22Rv1 (cell line): ENCODE measurements around the gene CCNE1.
A peak's percentile ranks its signal among the peaks of the same experiment; 100 is the strongest.

Experiments used
- H3K27ac ChIP-seq: fragments of 450-650 bp; 2 replicates; pipeline ENCODE4 v1.5.1; 2017
- ZFX ChIP-seq: fragments of 450-650 bp; IDR thresholded peaks from 2 replicates; pipeline ENCODE4 v1.6.1; 2017; ENCODE audit warnings: antibody characterized with exemption, borderline replicate concordance
- TF ChIP-seq, protein P1 (sequence below): fragments of 450-650 bp; IDR thresholded peaks from 2 replicates; pipeline ENCODE4 v1.5.1; 2017; ENCODE audit warnings: mild to moderate bottlenecking

Gene CCNE1

DNA sequence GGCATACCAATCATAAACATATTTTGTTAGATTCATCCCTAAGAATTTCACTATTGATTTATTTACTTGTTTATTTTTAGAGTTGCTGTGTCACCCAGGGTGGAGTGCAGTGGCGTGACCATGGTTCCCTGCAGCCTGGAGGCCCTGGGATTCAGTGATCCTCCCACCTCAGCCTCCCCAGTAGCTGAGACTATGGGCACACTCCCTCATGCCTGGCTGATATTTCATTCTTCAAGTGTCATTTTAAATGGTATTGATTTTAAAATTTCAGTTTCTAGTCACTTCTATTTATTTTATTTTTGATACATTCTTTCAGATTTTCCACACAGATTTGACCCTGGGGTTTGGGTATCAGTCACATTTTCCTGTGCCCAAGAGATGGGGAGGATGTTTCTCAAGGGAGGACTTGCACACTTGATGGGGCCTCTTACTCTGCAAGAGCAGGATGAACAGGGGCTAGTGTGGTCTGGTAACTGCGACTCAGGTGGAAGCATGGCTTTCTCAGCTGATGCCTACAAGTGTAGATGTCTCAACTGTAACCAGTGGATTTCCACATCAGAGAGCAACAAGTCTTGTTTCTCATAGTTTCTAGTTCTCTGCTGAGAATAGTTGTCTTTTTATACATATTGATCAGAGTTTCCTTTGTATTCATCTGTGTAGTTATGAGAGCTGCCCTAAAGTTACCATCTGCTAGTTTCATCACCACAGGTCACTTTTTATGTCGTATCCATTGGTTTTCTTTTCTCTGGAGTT, 40.2 kb downstream of the CCNE1 start:
- no peak for TF ChIP-seq ZFX
- TF ChIP-seq, protein P1, sequence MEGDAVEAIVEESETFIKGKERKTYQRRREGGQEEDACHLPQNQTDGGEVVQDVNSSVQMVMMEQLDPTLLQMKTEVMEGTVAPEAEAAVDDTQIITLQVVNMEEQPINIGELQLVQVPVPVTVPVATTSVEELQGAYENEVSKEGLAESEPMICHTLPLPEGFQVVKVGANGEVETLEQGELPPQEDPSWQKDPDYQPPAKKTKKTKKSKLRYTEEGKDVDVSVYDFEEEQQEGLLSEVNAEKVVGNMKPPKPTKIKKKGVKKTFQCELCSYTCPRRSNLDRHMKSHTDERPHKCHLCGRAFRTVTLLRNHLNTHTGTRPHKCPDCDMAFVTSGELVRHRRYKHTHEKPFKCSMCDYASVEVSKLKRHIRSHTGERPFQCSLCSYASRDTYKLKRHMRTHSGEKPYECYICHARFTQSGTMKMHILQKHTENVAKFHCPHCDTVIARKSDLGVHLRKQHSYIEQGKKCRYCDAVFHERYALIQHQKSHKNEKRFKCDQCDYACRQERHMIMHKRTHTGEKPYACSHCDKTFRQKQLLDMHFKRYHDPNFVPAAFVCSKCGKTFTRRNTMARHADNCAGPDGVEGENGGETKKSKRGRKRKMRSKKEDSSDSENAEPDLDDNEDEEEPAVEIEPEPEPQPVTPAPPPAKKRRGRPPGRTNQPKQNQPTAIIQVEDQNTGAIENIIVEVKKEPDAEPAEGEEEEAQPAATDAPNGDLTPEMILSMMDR: no peak
- H3K27ac ChIP-seq: no peak overlapping the region

DNA sequence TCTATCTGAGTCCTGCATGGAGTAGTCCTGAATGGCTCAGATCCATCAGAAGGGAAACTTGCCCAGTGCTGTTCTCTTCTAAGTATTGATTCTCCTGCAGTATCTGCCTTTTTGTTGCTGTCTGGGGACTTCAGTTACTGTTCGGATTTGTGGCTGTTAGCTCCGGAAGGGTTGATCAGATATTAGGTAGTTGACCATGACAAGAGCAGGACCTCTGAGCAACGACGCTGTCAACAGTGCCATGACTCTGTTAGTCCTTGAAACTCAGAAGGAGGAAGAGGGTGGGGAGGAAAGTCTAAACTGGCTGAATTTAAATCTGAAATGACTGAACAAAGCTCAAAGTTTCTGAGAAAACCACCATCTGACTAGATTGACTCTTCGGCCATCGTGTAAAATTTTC, 42.2 kb downstream of the CCNE1 start:
- no peak for TF ChIP-seq ZFX
- TF ChIP-seq, protein P1: no peak
- no peak overlapping the region for H3K27ac ChIP-seq

DNA sequence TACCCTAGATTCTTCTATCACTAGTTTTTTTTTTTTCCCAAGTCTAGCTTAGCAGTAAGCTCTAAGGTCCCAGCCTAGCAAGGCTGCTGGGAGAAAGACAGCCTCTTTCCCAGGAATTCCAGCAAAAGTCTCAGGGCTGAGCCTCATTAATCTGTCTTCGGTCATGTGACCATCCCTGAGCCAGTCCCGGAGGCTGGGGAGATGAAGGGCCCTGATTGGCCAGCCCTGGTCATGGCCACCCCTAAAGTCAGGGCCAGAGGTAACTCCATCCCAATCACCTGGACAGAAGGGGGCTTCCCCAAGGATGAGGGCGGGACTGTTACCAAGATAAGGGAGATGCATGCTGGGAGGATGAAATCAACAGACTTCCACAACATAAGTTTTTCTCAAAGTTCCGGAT, 43.3 kb downstream of the CCNE1 start:
- TF ChIP-seq, protein P1: no peak
- no peak for TF ChIP-seq ZFX
- no peak overlapping the region for H3K27ac ChIP-seq

DNA sequence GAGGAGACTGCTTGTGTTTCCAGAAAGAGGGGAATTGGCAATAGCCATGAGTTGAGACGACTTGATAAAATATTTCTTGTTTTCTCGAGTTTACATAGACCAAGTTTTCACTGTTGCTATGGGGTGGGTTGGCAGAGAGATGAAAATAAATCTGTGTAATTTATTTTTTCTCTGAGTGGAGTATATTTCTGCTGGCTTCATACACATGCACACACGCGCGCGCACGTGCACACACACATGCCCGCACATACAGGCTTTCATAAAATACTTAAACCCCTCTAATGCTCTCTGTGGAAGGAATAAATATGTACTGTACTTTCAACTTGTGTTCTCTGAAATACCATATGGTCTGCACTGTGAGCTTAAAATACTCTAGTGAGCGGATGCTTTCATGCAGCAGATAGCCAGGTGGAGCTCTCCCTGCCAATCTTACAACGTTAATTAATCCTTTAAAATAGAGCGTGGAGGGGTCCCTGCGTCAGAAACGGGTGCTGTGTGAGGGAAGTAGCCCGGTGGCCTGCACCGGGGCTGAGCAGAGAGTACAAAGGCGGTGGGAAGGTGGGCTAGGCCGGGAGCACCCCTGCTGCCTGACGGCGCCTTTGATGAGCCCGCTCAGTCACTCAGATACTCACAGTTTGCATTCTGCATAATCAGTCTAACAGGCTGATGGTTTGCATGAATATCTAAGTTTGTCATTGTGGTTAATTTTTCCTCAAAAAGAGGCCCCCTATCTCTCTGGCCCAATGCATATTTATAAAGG, 44.1 kb downstream of the CCNE1 start:
- H3K27ac ChIP-seq: no peak overlapping the region
- TF ChIP-seq ZFX: no peak
- TF ChIP-seq, protein P1: no peak

DNA sequence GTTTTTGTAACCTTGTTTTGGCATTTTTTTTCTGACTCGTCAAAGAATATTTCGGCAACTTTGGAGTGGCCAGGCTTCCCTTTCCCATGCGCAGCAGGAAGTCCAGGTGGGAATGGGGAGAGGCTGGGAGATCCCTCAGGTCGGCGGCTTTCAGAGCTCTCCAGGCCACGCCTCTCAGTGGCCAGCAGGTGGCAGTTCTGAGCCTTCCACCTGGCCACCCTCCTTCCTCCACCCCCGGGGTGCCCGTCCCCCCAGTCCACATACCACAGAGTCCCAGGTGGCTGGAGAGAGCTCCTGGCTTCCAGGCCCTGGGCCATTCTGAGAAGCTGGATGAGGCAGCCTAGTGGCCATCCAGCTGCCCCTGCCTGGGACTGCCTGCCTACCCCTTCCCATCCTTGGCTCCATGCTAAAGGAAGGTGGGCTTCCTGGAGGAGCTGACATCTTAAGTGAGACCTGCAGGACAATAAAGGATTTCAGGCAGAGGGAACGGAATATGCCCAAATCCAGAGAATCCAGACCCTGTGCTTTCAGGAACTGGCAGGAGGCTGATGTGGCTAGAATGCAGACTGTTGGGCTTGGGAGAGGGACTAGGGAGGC, 46.3 kb downstream of the CCNE1 start:
- H3K27ac ChIP-seq: no peak overlapping the region
- TF ChIP-seq, protein P1: peak; percentile 85
- no peak for TF ChIP-seq ZFX

DNA sequence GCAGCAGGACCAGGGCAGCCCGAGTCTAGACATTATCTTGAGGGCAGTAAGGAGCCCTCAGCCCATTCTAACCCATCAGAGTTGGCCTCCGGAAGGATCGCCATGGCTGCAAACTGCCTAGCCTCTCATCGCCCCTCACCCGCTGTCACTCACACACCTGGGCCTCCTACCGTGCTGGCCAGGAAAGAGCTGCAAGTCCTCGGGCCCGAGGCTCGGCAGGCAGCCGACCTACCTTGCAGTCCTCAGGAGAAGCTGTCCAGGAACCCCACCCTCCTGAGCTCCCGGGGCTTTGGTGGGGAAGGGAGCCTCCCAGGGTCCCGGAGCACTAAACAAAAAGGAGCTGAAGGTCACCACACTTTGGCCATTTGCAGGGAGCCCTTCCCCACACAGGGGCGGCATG, 46.8 kb downstream of the CCNE1 start:
- H3K27ac ChIP-seq: no peak overlapping the region
- TF ChIP-seq, protein P1: no peak
- TF ChIP-seq ZFX: no peak

DNA sequence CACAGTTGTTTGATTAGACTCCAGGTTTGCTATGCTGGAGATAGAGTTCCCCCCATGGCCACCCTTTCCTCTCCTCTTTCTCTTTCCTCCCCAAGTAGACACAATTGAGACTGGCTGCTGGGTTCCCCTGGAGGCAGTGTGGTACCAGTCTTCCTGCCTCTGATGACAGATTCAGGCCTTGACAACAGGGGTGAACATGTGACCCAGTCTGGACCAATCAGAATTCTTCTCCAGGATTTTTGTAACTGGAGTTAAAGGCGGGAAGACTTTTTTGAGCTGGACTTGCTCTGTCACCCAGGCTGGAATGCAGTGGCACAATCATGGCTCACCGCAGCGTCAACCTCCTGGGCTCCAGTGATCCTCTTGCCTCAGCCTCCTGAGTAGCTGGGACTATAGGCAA, 48.7 kb downstream of the CCNE1 start:
- H3K27ac ChIP-seq: no peak overlapping the region
- TF ChIP-seq, protein P1: no peak
- TF ChIP-seq ZFX: no peak
